ENCODE results near the gene TUBG1.
"Not testable (repeated sequence)": the region's sequence is repeated elsewhere in the genome, so short reads cannot be mapped to it uniquely, and the experiment has no call there.

The TUBG1 gene

DNA sequence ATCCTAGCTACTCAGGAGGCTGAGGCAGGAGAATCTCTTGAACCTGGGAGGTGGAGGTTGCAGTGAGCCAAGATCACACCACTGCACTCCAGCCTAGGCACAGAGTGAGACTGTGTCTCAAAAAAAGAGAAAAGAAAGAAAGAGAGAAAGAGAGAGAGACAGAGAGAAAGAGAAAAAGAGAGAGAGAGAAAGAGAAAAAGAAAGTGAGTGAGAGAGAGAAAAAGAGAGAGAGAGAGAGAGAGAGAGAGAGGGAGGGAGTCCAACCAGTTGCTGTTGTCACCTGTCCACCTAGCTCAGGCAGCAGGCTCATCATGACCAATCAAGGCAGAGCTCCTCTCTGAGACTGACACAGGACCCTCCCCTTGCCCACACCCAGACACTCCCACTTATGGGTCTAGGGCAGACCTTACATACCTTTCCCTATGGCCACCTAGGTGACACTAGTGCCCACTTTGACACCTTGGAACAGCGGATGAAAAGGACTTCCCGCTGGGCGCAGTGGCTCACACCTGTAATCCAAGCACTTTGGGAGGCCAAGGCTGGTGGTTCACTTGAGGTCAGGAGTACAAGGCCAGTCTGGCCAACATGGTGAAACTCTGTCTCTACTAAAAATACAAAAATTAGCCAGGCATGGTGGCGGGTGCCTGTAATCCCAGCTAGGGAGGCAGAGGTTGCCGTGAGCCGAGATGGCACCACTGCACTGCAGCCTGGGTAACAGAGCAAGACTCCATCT is 17.7 kb downstream of the TUBG1 start:
- DNase-seq = not testable (repeated sequence)

DNA sequence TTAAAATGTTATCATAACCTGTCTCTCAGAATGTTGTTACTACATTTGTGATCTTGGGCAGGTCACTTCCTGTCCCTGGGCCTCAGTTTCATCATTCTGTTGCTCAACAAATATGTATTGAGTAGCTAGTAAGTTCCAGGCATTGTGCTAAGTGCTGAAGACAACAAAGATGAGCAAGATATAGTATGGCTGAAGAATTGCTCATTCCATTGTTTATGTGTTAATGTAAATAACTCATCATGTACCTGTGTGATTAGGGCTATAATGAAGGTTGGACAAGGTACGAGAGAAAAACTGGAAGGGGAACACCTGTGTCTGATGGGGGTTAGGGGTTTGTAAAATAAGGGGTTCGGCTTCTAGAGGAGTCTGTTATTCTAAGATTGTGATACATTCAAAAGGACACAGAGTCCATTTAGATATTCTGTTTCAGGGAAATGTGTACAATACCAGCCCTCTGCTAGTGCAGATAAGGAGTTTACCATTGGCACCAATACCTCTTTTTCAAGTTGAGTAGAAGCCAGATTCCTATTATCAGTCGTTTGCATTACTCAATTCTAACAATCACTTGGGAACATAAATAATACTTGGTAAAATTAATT is 20.0 kb downstream of the TUBG1 start:
- DNase-seq = no peak

DNA sequence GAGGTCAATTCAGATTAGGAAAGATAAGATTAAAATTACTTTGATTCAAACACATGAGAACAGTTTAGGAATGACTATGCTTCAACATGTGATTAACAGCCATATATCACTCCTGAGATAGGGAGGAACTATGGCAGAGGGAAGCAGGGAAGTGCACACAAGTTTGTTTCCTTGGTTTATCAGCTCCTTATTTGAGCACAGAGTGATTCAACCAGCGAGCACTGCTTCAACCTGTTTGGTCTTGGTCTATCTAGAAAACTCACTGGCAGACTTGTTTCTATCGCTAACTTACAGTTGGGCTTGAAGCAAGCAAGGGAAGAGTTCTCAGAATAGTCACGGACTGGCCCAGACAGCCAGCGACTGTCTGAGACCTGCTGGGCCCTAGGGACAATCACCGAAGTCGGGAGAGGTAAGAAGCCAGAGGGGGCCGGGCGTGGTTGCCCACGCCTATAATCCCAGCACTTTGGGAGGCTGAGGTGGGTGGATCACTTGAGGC is 23.5 kb downstream of the TUBG1 start:
- DNase-seq = no peak

DNA sequence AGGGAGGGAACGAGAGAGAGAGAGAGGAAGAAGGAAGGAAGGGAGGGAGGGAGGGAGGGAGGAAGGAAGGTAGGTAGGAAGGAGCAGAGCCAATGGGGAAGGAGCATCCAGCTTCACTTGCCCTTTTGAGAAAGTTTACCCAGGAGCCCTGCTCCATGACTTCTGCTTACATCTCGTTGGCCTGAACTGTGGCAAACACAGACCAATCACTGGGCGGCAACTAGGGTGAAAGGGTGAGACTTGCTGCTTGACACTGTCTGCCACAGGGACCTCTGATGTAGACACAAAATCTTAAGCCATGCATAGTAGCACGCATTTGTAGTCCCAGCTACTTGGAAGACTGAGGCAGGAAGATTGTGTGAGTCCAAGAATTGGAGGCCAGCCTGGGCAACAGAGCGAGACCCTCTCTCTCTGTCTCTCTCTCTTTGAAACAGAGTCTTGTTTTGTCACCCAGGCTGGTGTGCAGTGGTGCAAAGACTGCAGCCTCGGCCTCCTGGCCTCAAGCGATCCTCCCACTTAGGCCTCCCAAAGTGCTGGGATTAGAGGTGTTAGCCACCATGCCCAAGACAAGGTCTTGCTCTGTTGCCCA is 30.1 kb downstream of the TUBG1 start:
- no peak for DNase-seq

DNA sequence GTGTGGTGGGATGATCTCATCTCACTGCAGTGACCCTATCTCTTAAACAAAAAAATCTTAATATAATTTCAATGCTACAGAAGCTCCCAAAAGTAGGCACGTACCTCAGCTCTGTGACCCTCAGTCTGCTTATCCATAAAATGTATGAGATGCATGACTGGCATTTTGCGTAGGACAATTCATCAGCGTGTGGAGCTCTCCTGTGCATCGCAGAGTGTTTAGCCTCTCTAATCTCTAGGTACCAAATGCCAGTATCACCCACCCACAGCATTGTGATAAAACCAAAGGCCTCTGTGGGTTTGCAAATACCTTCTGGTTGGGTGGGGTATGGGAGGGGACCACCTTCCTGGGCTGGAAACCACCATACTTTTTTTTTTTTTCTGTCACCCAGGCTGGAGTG is 30.6 kb downstream of the TUBG1 start:
- DNase-seq = no peak

DNA sequence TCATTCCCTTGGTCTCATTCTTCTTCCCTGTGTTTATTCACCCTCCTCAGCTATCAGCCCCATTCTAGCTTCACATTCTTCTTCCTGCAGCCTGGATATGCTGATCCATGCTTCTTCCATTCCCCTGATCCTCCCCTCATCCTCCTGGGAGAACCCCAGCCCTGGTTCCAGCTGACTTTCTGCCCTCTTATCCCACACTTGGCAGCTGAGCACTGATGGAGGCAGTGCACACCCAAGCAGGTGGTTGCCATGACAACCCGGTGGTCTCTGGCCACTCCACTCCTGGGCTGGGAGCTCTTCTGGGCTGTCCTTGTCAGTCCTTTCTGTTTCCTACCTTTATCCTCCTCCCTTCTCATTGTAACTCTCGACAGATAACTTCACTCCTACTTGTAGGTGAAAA is 32.9 kb downstream of the TUBG1 start:
- no peak for DNase-seq

DNA sequence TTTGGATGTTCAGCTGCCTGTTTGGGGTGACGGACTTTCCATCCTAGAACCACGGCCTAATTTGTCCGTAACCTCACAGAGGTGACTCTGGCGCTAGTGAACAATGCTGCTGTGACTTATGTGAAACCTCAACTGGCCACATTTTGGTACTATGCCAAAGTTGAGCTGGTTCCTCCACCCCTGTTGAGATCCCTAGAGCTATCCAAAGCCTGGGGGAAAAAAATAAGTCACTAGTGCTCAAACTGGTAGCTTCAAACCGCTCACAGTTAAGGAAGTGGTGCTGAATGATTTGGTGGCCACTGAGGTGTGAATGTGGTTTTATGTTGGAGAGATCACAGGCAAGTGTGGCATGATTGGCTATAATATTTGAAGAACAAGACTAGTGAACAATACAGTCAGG is 38.3 kb downstream of the TUBG1 start:
- DNase-seq = no peak

DNA sequence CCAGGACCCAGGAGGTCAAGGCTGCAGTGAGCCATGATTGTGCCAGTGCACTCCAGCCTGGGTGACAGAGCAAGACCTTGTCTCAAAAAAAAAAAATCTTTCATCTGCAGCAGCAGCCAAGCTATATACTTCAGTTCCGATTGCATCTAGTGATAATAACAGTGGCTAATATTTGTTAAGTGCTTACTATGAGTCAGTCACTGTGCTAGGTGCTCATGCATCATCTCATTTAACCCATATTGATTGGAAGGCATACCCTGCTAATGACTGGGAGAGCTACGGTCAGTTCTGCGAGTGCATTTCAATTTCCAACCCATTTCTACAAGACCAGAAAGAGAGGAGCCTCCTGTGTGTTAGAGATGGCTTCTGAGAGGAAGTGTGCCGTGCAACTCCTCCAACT is 41.9 kb downstream of the TUBG1 start:
- DNase-seq = no peak

DNA sequence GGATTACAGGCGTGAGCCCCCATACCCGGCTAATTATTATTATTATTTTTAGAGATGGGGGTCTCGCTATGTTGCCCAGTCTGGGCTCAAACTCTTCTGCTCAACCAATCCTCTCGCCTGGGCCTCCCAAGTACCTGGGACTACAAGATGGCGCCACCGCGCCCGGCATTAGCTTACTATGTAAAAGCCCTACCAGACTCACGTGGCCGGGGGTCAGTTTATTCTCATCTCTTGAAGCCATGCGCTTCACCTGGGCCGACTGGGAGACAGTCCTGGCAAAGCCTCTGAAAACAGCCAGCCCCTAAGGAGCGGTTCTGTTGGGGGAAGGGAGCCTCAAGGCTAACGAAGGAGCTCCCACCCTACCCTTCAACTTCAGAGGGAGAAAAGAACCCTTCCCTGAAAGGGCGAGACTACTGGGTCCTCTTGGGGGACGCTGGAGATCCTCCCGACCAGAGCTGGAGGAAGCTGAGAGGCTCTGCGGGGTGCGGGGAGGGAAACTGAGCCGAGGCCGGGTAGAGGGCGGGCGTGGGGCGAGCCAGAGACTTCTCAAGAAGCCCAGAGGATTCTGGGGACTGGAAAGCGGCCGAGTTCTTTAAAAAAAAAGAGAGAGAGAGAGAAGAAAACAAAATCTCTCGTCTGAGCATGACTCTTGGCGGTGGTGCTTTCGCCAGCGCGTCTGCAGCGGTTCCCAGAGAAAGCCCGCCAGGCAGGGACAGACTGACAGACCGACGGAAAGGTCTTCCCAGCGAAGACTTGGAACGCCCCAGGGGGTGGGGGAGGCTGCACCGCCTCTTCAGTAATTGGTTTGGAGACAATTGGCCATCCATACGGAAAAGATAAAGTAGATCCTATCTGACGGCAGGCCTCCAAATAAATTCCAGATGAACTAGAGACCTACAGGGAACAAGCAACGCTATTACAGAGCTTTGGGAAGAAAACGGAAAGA is 44.0 kb downstream of the TUBG1 start:
- no peak for DNase-seq

DNA sequence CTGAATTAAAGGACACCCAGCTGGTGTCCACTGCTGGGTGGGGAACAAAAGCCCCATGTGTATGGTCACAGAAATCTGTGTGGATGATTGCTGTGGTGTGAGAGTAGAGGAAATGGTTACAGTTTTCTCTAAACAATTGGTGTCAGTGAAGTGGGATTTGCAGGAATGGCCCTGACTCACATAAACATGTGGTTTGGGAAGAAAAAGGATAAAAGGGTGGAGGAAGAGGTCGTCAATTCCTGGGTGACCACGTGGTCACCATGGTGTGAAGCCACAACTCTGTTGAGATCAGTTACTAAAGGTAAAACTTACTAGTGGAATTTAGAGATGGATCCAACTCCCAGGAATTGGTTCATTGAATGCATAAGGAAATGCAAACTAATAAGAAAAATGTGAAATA is 46.0 kb downstream of the TUBG1 start:
- no peak for DNase-seq

DNA sequence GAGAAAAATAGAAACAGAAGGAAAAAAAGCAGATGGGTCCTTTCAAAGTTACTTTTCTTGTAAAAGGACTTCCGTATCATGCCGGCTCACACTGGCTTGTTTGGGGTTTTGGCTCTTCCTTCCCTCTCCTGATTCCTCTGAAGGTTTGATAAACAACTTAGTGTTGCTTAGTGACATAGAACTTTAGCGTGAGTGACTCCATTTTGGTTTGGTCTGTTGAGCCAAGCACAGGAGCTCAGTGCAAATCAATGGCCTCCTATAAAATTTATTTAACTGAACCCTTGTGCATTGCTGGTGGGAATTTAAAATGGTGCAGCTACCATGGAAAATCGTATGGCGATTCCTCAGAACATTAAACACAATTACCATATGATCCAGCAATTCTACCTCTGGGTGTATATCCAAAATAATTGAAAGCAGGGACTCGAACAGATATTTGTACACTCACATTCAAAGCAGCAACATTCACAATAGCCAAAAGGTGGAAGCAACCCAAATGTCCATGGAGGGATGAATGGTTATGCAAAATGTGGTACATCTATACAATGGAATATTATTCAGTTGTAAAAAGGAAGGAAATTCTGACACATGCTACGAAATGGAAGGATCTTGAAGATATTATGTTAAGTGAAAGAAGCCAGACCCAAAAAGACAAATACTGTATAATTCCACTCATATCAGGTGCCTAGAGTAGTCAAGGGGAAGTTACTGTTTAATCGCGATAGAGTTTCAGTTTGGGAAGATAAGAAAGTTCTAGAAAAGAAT is 48.5 kb downstream of the TUBG1 start:
- DNase-seq = no peak

DNA sequence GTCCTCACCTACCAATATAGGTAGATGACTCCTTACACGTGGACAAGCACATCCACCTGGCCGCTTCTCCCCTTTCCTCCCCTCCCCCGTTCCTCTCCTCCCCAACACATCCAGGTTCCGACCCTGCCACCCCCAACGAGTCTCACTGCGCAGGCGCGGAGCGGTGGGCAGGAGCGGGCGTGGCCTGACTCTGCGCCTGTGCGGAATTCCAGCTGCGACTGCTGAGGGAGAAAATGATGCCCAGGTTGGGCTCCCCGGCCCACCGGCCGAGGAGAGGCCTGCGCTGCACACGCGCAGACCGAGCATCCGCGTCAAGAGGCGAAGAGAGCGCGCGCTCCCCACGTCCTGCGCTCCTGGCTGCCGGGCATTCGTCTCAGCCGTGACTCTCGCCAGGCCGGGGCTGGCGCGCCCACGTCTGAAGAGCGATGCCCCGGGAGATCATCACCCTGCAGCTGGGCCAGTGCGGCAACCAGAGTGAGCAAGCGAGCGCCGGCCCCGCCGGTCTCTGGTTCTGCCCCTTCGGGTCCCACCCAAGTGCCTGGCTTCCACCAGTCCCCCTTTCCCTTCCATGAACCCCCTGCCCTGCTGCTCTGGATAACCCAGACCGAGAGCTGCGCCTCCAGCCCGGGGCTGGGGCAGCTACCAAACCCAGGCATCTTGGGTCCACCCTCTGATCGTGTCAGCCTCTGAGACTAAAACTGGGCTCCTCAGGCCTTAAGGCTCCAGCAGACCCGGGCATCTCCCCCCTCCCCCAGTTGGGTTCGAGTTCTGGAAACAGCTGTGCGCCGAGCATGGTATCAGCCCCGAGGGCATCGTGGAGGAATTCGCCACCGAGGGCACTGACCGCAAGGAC is 49.8 kb downstream of the TUBG1 start, which contains the start of gene TUBG2:
Gene TUBG2, plus strand, starts transcription at position 206 of the 853 bp plus-strand sequence. Its CDS starts 220 bp downstream, at position 426.
- DNase-seq = peak; percentile 76 to 82

DNA sequence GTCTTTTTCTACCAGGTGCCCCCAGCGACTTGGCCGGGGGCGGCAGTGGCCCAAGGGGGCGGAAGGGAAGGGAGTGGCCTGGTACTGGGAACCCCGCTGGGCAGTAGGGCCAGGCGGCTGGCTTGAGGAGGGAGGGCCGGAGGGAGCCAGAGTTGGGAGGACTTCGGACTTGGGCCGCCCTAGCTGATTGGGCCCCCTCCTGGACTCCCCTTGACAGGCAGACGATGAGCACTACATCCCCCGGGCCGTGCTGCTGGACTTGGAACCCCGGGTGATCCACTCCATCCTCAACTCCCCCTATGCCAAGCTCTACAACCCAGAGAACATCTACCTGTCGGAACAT is 50.4 kb downstream of the TUBG1 start:
- not testable (repeated sequence) for DNase-seq

DNA sequence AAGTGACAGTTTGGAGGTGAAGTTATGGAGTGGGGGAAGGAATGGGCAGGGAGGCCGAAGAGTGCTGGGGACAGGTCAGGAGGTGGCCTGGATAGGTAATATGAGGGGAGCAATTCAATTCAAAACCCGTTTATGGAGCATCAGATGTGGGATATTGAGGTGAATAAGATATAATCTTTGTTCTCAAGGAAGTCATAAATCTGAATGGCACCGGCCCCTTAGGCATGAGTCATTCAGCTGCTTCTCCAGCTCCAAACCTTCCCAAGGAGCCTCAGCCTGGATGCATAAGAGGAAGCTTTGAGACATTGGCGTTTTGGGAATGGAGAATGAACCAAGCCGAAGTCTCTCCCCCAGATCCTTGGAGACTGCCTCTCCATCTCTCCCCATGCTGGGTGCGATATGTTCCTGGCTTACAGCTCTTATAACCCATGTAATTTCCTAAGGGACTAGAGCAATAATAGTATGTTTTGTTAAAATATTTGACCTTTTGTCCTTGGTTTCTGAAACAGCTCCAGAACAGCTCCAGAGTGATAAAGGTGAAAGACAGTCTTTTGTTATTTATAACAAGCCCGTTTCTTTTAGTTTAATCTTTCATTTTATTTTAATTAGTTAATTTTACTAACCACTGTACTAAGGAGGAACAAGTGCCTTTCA is 51.3 kb downstream of the TUBG1 start:
- DNase-seq = no peak
